HG03103 (cell line): ENCODE data around the gene CLDN4.
"Not testable (repeated sequence)": the region's sequence is repeated elsewhere in the genome, so short reads cannot be mapped to it uniquely, and the experiment has no call there.

Source experiments
- ATAC-seq: cut with Tn5 transposase; IDR thresholded peaks from one replicate; pipeline ENCODE4 v1.9.1; 2021; ENCODE audit warnings: low read depth; ENCODE audit not compliant: unreplicated experiment

Gene CLDN4, protein sequence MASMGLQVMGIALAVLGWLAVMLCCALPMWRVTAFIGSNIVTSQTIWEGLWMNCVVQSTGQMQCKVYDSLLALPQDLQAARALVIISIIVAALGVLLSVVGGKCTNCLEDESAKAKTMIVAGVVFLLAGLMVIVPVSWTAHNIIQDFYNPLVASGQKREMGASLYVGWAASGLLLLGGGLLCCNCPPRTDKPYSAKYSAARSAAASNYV

DNA sequence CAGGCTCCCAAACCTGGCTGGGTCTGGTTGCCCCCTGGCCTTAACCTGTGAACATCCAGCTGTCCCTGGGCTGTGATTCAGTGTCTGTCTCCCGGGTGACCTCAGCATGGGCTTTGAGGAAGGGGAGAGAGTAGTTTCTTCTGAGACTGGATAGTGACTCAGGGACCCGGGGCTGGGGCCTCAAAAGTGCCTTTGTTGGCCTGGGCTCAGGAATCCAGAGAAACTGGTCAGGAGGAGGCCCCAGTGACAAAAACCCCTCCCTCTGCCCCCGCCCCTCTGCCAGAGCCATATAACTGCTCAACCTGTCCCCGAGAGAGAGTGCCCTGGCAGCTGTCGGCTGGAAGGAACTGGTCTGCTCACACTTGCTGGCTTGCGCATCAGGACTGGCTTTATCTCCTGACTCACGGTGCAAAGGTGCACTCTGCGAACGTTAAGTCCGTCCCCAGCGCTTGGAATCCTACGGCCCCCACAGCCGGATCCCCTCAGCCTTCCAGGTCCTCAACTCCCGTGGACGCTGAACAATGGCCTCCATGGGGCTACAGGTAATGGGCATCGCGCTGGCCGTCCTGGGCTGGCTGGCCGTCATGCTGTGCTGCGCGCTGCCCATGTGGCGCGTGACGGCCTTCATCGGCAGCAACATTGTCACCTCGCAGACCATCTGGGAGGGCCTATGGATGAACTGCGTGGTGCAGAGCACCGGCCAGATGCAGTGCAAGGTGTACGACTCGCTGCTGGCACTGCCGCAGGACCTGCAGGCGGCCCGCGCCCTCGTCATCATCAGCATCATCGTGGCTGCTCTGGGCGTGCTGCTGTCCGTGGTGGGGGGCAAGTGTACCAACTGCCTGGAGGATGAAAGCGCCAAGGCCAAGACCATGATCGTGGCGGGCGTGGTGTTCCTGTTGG, at the start of gene CLDN4:
TSS of gene CLDN4 (plus strand) at position 316 of the 903 bp plus-strand sequence. CDS start at position 522, 206 bp downstream.
- ATAC-seq: no peak

DNA sequence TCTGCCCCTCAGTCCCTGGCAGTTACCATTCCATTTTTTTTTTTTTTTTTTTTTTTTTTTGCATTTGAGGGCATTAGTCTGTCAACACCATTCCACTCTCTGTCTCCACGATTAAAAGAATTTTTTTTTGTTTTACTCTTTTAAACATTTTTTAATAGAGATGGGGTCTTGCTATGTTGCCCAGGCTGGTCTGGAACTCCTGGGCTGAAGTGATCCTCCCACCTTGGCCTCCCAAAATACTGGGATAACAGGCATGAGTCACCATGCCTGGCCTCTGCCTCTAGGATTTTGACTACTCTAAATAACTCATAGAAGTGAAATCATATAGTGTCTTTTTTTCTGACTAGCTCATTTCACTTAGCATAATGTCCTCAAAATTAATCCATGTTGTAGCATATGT, 44.2 kb upstream of the CLDN4 start:
- ATAC-seq: no peak

DNA sequence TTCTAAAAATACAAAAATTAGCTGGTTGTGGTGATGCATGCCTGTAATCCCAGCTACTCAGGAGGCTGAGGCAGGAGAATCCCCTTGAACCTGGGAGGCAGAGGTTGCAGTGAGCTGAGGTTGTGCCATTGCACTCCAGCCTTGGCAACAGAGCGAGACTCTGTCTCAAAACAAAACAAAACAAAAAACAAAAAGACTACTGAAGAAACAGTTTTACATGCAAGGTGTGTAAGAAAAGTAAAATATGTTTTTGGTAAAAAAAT, 43.1 kb upstream of the CLDN4 start:
- not testable (repeated sequence) for ATAC-seq

DNA sequence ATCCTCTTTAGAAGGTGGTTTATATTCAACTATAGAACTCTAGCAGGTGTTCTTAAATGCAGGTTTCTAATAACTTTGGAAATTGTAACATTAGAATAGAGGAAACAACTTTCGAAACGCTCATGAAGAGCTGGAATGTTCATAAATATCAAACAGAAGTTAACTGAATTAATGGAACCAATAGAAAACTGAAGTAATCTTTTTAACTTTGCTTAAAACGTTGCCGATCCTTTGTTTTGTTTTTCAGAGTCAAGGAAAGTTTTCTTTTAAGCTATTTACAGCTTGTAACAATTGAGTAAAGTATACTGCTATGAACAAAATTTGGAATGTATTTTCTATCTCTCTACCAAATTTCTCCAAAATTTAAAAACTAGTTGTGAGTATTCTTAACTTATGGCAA, 41.7 kb upstream of the CLDN4 start:
- no peak for ATAC-seq

DNA sequence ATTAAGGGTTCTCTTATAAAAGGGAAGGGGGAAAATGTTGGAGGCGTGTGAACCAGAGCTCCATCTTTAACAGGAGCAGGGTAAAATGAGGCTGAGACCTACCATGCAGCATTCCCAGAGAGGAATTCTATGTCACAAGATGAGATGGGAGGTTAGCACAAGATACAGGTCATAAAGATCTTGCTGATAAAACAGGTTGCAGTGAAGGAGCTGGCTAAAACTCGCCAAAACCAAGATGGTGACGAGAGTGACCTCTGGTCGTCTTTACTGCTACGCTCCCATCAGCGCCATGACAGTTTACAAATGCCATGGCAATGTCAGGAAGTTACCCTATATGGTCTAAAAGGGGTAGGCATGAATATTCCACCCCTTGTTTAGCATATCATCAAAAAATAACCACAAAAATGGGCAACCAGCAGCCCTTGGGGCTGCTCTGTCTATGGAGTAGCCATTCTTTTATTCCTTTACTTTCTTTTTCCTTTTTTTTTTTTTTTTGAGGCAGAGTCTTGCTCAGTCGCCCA, 39.6 kb upstream of the CLDN4 start:
- ATAC-seq: not testable (repeated sequence)

DNA sequence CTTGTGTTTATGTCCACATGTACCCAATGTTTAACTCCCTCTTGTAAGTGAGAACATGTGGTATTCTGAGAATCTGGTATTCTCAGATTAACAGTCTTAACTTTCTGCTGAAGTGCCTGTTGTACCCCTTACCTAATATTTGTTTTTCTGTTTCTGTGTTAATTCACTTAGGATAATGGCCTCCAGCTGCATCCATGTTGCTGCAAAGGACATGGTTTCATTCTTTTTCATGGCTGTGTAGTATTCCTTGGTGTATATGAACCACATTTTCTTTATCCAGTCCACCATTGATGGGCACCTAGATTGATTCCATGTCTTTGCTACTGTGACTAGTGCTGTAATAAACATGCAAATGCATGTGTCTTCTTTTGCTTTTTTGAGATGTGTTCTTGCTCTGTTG, 35.6 kb upstream of the CLDN4 start:
- not testable (repeated sequence) for ATAC-seq

DNA sequence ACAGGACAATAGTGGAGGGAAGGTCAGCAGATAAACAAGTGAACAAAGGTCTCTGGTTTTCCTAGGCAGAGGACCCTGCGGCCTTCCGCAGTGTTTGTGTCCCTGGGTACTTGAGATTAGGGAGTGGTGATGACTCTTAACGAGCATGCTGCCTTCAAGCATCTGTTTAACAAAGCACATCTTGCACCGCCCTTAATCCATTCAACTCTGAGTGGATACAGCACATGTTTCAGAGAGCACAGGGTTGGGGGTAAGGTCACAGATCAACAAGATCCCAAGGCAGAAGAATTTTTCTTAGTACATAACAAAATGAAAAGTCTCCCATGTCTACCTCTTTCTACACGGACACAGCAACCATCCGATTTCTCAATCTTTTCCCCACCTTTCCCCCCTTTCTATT, 34.1 kb upstream of the CLDN4 start:
- ATAC-seq: not testable (repeated sequence)

DNA sequence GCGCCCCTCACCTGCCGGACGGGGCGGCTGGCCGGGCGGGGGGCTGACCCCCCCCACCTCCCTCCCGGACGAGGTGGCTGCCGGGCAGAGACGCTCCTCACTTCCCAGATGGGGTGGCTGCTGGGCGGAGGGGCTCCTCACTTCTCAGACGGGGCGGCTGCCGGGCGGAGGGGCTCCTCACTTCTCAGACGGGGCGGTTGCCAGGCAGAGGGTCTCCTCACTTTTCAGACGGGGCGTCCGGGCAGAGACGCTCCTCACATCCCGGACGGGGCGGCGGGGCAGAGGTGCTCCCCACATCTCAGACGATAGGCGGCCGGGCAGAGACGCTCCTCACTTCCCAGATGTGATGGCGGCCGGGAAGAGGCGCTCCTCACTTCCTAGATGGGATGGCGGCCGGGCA, 33.6 kb upstream of the CLDN4 start:
- not testable (repeated sequence) for ATAC-seq

DNA sequence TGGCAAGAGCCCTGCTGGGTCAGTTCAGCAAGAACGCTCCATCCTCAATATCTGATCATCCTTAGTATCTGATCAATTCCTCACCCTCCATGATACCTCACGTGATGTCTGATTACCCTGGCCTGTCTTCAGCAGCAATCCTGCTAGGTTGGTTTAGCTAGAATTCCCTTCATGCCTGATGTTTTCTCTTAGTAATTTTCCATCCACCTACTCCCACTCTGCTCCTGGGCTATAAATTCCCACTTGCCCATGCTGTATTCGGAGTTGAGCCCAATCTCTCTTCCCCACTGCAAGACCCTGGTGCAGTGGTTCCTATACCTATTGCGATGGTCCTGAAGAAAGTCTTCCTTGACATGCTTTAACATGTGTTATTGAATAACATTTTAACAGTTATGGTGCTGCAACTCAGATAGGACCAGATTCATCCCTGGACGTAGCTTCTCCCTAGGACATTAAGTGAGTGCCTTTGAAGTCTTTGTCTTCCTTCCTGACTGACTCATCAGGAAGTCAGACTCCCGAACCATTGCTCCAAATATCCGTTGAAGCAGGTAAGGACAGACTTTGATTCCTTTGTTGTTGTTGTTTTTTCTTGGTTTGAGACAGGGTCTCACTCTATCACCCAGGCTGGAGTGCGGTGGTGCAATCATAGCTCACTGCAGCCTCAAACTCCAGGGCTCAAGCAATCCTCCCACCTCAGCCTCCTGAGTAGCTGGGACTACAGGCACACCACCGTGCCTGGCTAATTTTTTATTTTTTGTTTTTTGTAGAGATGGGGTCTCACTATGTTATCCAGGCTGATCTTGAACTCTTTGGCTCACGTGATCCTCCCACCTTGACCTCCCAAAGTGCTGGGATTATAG, 31.3 kb upstream of the CLDN4 start:
- no peak for ATAC-seq

DNA sequence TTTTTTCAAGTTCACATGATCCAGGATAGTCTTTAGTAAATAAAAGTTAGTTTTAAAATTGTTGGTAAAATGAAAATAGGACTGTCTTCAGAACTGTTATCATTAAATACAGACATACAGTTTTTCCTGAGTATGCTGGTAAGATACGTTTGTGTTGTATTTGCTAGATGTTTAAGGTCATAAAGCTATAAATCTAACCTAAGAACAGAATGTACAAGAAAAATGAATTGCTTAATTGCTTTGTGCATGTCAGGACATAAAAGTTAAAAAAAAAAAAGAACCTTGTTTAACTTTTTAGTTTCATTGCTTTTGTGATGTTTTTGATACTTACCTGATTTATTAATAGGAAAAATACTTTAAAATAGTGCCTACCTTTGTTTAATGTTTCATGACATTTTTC, 29.2 kb upstream of the CLDN4 start:
- no peak for ATAC-seq

DNA sequence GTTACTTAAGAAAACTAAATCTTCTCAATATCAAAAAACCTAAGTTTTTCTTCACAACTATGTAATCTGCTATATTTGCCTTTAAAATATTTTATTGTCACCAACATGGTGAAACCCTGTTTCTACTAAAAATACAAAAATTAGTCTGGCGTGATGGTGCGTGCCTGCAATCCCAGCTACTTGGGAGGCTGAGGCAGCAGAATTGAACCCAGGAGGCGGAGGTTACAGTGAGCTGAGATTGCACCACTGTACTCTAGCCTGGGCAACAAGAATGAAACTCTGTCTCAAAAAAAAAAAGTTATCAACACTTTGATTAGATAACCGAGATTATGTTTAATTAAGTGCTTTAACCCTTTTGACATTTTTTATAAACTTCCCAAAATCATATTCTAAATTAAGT, 28.3 kb upstream of the CLDN4 start:
- no peak for ATAC-seq

DNA sequence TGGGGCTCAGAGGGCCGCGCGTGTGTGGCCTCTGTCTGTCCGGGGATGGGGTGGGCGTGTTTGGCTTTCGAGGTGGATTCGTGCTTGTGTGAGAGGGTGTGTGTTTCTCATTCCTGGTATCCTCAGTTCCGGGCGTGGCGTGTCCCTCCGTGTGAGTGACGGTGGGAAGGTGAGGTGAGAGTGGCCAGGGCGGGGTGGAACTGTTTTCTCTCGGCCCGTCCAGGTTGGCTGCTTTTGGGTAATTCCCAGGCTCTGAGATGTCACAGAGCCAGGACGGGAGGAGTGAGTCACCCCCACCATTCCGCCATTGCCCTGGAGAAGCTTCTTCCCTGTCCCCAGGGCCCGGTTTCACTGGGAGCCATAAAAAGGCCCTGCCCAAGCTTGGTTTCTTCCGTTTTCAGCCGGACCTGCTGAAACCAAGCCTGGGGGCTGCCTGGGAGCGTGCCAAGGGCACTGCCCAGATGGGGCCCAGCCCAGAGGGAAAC, 21.3 kb upstream of the CLDN4 start:
- ATAC-seq: no peak

DNA sequence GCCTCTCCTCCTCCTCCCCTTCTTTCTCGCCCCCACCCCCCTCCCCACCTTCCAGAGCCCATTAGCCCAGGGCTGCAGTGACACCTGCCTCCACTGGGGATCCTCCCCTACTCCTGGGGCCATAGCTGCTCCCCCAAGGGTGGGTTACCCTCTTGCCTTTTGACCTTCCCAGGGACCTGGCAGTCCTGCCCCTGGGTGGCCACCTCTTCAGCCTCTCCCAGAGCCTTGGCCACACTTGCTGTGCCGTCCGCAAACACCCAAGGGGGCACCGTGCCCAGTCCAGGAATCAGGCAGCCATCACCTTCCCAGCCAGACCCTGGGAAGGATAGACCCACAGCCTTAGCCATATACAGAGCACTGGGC, 19.8 kb upstream of the CLDN4 start:
- ATAC-seq: no peak

DNA sequence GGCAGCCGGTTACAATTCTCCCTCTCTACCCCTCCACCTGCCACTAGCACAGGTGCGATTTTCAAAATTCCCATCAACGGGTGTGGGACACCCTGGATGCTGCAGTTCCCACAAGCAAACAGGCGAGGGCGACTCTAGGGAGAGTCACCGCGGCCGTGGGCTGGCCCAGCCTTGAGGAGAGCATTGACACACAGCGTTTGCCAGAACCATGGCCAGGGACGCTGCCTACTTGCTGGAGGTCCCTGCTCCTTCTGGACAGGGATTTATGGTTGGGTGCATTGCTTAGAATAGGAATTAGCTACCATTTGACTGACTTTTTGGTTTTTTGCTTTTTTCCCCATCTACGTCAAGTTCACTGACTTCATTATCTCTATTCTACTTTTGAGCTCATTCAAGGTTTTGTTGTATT, 19.0 kb upstream of the CLDN4 start:
- no peak for ATAC-seq

DNA sequence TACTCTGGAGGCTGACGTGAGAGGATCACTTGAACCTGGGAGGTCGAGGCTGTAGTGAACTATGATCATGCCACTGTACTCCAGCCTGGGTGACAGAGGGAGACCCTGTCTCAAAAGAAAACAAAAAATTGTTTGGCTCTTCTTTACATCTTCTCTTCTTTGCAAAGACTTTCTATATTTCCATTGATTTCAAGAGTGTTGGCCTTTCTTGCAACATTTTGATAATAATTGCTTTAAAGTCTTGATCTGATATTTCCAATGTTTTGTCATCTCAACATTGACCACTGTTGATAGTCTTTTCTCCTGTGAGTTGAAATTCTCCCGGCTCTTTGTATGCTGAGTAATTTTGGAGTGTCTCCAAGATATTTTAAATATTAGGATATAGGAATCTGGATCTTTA, 17.8 kb upstream of the CLDN4 start:
- ATAC-seq: no peak

DNA sequence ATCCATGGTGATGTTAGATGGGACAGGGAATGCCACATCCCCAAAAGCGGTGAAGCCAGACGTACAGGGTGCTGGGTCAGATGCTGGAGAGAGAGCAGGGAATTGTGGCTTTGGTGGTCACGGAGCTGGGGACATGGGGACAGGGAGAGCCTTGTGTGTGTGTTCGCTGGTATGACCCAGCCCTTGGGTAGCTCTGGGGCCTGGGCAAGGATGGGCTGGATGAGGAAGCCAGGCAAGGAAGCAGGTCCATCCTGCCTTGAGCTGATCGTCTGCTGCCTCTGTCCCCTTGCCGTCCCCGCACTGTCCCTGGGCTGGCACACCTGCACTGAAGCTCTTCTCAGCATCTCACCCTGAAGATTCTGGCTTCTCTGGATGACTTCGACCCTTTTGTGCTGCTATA, 15.4 kb upstream of the CLDN4 start:
- ATAC-seq: no peak

DNA sequence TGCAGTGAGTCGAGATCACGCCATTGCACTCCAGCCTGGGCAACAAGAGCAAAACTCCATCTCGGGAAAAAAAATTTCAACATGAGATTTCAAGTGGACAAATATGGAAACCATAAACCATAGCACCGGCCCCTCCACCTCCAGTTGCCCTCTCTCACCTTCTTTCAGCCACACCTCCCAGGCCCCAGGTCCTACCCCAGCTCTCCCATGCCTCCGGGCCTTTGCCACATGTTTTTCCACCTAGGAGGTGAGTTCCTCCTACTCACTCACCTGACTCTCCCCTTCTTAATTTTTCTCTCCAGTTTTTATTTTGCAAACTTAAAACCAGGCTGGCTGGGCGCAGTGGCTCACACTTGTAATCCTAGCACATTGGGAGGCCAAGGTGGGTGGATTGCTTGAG, 13.7 kb upstream of the CLDN4 start:
- ATAC-seq: no peak

DNA sequence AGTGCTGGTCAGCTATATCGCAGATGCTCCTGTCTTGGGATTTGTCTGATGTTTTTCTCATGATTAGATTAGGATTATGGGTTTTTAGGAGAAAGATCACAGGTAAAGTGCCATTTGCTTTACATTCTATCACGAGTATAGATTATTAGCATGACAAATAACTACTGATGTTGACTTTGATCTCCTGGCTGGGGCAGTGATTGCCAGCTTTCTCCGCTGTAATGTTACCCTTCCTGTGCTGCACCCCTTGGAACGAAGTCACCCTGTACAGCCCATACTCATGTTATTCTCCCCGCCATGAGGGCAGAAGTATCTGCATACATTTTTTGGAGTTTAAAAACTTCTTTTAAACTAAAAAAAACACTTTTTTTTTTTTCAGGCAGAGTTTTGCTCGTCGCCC, 10.8 kb upstream of the CLDN4 start:
- no peak for ATAC-seq

DNA sequence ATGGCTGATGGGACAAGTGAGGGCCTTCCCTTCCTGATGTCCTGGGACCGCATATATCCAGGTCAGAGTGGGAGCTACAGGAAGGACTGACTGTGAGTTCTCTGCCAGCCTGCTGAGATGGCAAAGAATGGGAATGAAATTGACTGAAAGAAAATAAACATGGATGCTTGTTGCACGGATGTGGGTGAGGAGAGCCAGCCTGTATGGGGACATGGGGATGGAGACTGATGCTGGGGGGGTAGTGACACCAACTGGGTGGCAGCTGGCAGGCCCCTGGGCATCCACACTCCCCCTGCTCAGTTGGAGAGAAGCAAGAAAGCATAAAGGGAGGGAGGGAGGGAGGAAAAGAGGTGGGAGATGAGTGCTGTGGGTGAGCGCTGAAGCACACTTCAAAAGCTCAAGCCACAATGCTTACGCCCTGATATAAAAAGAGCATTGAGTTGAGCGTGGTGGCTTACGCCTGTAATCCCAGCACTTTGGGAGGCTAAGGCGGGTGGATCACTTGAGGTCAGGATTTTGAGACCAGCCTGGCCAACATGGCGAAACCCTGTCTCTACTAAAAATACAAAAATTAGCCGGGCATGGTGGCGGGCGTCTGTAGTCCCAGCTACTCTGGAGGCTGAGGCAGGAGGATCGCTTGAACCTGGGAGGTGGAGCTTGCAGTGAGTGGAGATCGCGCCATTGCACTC, 9.1 kb upstream of the CLDN4 start:
- not testable (repeated sequence) for ATAC-seq

DNA sequence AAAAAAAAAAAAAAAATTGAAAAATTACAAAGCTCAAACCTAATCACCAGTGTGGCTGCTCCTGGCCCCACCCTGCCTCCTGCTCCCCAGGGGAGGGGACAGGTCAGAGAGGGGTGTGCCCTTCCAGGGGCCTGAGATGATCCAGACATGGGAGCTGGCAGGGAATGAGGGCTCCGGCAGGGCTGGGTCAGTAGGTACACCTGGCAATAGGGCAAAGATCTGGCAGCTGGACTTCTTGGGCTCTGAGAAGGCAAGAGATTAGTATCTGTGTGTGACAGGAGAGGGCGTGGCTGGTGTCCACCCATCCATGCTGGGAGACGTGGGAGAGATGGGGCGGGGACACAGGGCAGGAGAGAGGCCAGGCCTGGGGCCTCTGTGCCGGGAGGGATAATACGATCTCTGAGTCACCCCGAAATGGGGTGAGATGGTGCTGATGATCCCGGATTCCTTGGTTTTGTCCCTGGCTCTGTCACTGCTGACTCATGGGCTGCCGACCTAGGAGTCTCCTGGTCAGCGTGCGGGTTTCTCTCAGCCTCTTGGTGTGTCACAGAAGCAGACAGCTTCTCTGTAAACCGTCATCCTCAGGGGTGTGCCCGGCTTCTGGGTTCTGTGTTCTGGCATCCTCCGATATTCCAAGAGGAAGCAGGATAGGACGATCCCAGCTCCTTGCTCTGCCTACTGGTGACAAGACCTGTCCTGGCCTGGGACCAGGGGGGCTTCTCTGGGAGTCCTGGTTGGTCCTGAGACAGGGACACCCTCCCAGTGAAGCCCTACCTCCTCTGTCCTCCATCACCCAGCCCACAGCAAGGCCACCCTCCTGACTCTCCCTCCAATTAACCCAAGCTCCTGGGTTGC, 8.2 kb upstream of the CLDN4 start:
- ATAC-seq: no peak
